IPS-18a (cell line): Measurements from ENCODE around the gene PCDHB4.
"Not testable (repeated sequence)": the region's sequence is repeated elsewhere in the genome, so short reads cannot be mapped to it uniquely, and the experiment has no call there.

Experiments
- H3K27ac ChIP-seq: one replicate; pipeline ENCODE4 v1.5.1; 2013; ENCODE audit warnings: low read length
- H3K27me3 ChIP-seq: one replicate; pipeline ENCODE4 v1.6.1; 2013; ENCODE audit warnings: mild to moderate bottlenecking, low read length; ENCODE audit not compliant: control insufficient read depth, insufficient read depth
- H3K36me3 ChIP-seq: one replicate; pipeline ENCODE4 v1.6.1; 2013; ENCODE audit warnings: low read depth, low read length; ENCODE audit not compliant: control insufficient read depth
- H3K4me1 ChIP-seq: one replicate; pipeline ENCODE4 v1.6.1; 2013; ENCODE audit warnings: low read depth, low read length; ENCODE audit not compliant: control insufficient read depth
- H3K4me3 ChIP-seq: one replicate; pipeline ENCODE4 v1.5.1; 2013; ENCODE audit warnings: low read length
- H3K9ac ChIP-seq: one replicate; pipeline ENCODE4 v1.6.1; 2013; ENCODE audit warnings: mild to moderate bottlenecking, low read length, moderate library complexity
- H3K9me3 ChIP-seq: one replicate; pipeline ENCODE4 v1.6.1; 2013; ENCODE audit warnings: low read depth, low read length; ENCODE audit not compliant: control insufficient read depth

Gene PCDHB4

GRCh38 chr5:141102471-141102870, 19.1 kb upstream of the PCDHB4 start:
- H3K27ac ChIP-seq, H3K4me3 ChIP-seq, H3K9me3 ChIP-seq: not testable (repeated sequence)

DNA sequence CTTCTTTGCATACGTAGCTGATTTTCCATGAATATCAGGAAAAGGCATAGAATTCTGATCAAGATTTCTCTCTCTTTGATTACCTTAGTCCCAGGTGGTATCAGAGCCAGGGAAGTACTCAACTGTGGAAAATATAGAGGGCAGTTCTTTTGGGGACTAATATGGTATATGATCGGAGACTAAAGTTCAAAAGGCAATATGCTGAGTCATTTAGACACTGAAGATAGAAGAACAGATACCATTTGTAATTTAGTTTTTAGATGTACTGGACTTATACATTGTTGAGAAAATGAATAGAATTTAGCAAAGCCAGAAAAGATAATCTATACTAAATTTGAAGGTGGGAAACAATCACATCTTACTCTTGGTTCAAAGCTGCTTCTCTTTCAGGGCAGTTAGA, 16.3 kb upstream of the PCDHB4 start:
- no peak overlapping the region for H3K4me3 ChIP-seq
- peaks cover 4% of the 10 kb centered on the region for H3K36me3 ChIP-seq
- no peaks in the 10 kb centered on the region for H3K4me1 ChIP-seq
- no peaks in the 10 kb centered on the region for H3K27me3 ChIP-seq
- no peak overlapping the region for H3K9ac ChIP-seq
- no peak overlapping the region for H3K27ac ChIP-seq
- H3K9me3 ChIP-seq, result peaks cover 2% of the 10 kb centered on the region

More at GRCh38 chr5:141102471-141102870, 19.1 kb upstream of the PCDHB4 start:
- not testable (repeated sequence) for H3K27me3 ChIP-seq, H3K36me3 ChIP-seq, H3K4me1 ChIP-seq, H3K9ac ChIP-seq

DNA sequence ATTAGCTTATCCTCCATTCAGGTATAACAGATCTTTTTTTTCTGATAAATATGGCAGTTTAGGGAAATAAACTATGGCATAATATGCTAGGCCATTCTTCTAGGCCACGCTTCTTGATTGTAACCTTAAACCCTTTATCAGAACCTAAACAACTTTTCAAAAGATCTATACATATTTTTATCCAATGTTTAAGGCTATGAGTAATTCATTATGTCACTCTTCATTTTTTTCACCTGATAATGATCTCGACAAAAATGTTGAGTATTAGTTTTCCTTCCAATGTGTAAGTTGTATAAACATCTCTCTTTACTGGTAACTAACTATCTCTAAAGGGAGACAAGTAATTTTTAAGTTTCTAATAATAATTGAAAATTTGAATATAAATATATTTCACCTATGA, 2.4 kb upstream of the PCDHB4 start:
- Histone ChIP-seq H3K4me3 (no peak overlapping the region), H3K36me3 (no peaks in the 10 kb centered on the region), H3K9me3 (peaks cover 11% of the 10 kb centered on the region), H3K9ac (no peak overlapping the region), H3K27me3 (no peaks in the 10 kb centered on the region), H3K27ac (no peak overlapping the region), H3K4me1 (no peaks in the 10 kb centered on the region)

DNA sequence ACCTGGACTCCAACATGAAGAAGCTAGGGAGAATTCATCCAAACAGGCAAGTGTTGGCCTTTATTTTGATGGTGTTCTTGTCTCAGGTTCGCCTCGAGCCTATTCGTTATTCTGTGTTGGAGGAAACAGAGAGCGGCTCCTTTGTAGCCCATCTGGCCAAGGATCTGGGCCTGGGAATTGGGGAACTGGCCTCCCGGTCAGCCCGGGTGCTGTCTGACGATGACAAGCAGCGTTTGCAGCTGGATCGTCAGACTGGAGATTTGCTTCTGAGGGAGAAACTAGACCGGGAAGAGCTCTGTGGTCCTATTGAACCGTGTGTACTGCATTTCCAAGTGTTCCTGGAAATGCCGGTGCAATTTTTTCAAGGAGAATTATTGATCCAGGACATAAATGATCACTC, 367 bp downstream of the PCDHB4 start:
- no peaks in the 10 kb centered on the region for H3K4me1 ChIP-seq
- H3K9ac ChIP-seq, result no peak overlapping the region
- no peak overlapping the region for H3K4me3 ChIP-seq
- no peaks in the 10 kb centered on the region for H3K9me3 ChIP-seq
- H3K27ac ChIP-seq, result no peak overlapping the region
- no peaks in the 10 kb centered on the region for H3K27me3 ChIP-seq
- no peaks in the 10 kb centered on the region for H3K36me3 ChIP-seq

DNA sequence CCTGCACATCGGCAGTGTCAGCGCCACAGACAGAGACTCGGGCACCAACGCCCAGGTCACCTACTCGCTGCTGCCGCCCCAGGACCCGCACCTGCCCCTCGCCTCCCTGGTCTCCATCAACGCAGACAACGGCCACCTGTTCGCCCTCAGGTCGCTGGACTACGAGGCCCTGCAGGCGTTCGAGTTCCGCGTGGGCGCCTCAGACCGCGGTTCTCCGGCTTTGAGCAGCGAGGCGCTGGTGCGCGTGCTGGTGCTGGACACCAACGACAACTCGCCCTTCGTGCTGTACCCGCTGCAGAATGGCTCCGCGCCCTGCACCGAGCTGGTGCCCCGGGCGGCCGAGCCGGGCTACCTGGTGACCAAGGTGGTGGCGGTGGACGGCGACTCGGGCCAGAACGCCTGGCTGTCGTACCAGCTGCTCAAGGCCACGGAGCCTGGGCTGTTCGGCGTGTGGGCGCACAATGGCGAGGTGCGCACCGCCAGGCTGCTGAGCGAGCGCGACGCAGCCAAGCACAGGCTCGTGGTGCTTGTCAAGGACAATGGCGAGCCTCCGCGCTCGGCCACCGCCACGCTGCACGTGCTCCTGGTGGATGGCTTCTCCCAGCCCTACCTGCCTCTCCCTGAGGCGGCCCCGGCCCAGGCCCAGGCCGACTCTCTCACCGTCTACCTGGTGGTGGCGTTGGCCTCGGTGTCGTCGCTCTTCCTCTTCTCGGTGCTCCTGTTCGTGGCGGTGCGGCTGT, 1.9 kb downstream of the PCDHB4 start:
- H3K27me3 ChIP-seq, H3K4me3 ChIP-seq, H3K9me3 ChIP-seq, H3K27ac ChIP-seq, H3K36me3 ChIP-seq, H3K9ac ChIP-seq, H3K4me1 ChIP-seq: not testable (repeated sequence)

GRCh38 chr5:141127305-141127704, 5.7 kb downstream of the PCDHB4 start:
- Histone ChIP-seq H3K4me3 (no peak overlapping the region), H3K9ac (no peak overlapping the region), H3K27ac (no peak overlapping the region), H3K4me1 (no peaks in the 10 kb centered on the region), H3K27me3 (no peaks in the 10 kb centered on the region), H3K36me3 (no peaks in the 10 kb centered on the region), H3K9me3 (no peaks in the 10 kb centered on the region)

DNA sequence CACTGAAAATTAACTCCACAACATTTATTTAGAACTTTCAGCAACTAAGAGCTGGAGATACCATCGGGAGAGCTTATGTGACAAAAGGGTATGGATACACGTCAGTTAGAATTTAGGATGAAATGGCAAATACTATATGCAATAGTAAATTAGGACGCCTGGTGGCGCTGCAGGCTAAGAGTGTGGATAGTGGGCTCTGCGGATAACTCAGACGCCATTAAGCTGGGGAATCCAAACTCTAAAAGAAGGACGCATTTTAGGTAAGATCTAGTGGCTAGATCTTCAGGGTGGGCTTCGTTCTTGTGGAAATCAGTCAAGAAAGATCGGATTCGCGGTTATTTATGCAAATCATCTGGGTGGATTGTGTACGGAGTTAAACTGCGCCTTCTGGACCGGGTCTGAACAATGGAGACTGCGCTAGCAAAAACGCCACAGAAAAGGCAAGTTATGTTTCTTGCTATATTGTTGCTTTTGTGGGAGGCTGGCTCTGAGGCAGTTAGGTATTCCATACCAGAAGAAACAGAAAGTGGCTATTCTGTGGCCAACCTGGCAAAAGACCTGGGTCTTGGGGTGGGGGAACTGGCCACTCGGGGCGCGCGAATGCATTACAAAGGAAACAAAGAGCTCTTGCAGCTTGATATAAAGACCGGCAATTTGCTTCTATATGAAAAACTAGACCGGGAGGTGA, 13.6 kb downstream of the PCDHB4 start, which contains the start of gene PCDHB5:
TSS of gene PCDHB5 (plus strand) at position 177 of the 688 bp plus-strand sequence. CDS start at position 406, 229 bp downstream.
- H3K27me3 ChIP-seq, result no peaks in the 10 kb centered on the region
- H3K9me3 ChIP-seq, result peaks cover 22% of the 10 kb centered on the region
- peak within 1 kb of the TSS; percentile 19 for H3K4me3 ChIP-seq
- H3K4me1 ChIP-seq, result no peaks in the 10 kb centered on the region
- H3K9ac ChIP-seq, result no peak within 1 kb of the TSS
- H3K36me3 ChIP-seq, result no peaks in the 10 kb centered on the region
- H3K27ac ChIP-seq, result no peak within 1 kb of the TSS

DNA sequence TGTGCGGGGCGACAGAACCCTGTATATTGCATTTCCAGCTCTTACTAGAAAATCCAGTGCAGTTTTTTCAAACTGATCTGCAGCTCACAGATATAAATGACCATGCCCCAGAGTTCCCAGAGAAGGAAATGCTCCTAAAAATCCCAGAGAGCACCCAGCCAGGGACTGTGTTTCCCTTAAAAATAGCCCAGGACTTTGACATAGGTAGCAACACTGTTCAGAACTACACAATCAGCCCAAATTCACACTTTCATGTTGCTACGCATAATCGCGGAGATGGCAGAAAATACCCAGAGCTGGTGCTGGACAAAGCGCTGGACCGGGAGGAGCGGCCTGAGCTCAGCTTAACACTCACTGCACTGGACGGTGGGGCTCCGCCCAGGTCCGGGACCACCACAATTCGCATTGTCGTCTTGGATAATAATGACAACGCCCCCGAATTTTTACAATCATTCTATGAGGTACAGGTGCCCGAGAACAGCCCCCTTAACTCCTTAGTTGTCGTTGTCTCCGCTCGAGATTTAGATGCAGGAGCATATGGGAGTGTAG, 14.2 kb downstream of the PCDHB4 start:
- Histone ChIP-seq H3K9ac (no peak overlapping the region), H3K4me3 (no peak overlapping the region), H3K27ac (no peak overlapping the region), H3K4me1 (no peaks in the 10 kb centered on the region), H3K27me3 (no peaks in the 10 kb centered on the region), H3K36me3 (no peaks in the 10 kb centered on the region), H3K9me3 (peaks cover 22% of the 10 kb centered on the region)

DNA sequence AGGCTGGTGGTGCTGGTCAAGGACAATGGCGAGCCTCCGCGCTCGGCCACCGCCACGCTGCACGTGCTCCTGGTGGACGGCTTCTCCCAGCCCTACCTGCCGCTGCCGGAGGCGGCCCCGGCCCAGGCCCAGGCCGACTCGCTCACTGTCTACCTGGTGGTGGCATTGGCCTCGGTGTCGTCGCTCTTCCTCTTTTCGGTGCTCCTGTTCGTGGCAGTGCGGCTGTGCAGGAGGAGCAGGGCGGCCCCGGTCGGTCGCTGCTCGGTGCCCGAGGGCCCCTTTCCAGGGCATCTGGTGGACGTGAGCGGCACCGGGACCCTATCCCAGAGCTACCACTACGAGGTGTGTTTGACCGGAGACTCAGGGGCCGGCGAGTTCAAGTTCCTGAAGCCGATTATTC, 15.7 kb downstream of the PCDHB4 start:
- not testable (repeated sequence) for H3K27ac ChIP-seq, H3K27me3 ChIP-seq, H3K4me1 ChIP-seq, H3K4me3 ChIP-seq, H3K36me3 ChIP-seq, H3K9ac ChIP-seq
- H3K9me3 ChIP-seq, result peaks cover 22% of the 10 kb centered on the region

DNA sequence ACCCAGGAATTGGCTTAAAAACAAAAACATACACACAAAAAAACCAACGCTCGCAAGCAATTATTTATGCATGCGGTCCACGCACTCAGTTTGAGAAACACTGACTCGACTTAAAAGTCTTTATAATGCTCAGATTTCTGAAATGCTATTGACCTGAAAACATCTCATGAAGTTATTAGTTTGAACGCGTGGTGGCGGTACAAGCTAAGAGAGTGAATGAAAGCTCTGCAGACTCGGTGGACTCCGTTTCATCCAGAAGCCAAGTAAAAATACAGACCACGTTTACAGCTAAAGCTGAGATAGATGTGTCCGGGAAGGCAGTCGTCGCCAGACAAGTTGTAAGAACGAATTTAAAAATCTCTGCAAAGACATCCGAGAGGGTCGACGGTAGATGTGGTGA, 28.2 kb downstream of the PCDHB4 start, which contains the start of gene PCDHB6:
TSS of gene PCDHB6 (plus strand) at position 246 of the 400 bp plus-strand sequence. CDS start 201 bp downstream, outside the sequence.
- Histone ChIP-seq H3K4me3 (no peak within 1 kb of the TSS), H3K9me3 (no peaks in the 10 kb centered on the region), H3K27me3 (no peaks in the 10 kb centered on the region), H3K27ac (no peak within 1 kb of the TSS), H3K9ac (no peak within 1 kb of the TSS), H3K4me1 (no peaks in the 10 kb centered on the region), H3K36me3 (no peaks in the 10 kb centered on the region)

DNA sequence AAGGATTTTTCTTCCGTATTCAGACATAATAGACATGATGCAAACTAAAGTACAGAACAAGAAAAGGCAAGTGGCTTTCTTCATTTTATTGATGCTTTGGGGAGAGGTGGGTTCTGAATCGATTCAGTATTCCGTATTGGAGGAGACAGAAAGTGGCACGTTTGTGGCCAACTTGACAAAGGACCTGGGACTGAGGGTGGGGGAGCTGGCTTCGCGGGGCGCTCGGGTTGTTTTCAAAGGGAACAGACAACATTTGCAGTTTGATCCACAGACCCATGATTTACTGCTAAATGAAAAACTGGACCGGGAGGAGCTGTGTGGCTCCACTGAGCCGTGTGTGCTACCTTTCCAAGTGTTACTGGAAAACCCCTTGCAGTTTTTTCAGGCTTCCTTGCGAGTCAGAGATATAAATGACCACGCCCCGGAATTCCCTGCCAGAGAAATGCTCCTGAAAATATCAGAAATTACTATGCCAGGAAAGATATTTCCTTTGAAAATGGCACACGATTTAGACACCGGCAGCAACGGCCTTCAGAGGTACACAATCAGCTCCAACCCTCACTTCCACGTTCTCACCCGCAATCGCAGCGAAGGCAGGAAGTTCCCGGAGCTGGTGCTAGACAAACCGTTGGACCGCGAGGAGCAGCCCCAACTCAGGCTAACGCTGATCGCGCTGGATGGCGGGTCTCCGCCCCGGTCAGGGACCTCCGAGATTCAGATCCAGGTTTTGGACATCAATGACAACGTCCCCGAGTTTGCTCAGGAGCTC, 28.8 kb downstream of the PCDHB4 start:
- Histone ChIP-seq H3K27ac (no peak overlapping the region), H3K4me3 (no peak overlapping the region), H3K9me3 (no peaks in the 10 kb centered on the region), H3K36me3 (no peaks in the 10 kb centered on the region), H3K9ac (no peak overlapping the region), H3K4me1 (no peaks in the 10 kb centered on the region), H3K27me3 (no peaks in the 10 kb centered on the region)
